Neural cell (in vitro differentiated cells): Measurements from ENCODE around the gene EYA4. TPM values are rescaled to one million over a fixed set of nuclear protein-coding genes. Genes with fewer than 3 reads are reported as not detected.

Experiments
- H2AFZ ChIP-seq: fragments of 200-600, 300-800 bp; sonication (generic), shearing (Covaris generic); 2 replicates; pipeline ENCODE4 v1.6.0; 2014; ENCODE audit warnings: low read depth, mild to moderate bottlenecking, antibody characterized with exemption, low read length, moderate library complexity
- H3F3A ChIP-seq: fragments of 200-600 bp; shearing (Covaris generic); 2 replicates; pipeline ENCODE4 v1.6.1; 2016; ENCODE audit warnings: mild to moderate bottlenecking, moderate library complexity, mixed read lengths, antibody characterized with exemption, low read length; ENCODE audit not compliant: insufficient read depth, poor library complexity, severe bottlenecking
- H3K27ac ChIP-seq: fragments of 200-600, 300-800 bp; sonication (generic), shearing (Covaris generic); 2 replicates; pipeline ENCODE4 v1.5.1; 2014; ENCODE audit warnings: mild to moderate bottlenecking, low read length, moderate library complexity
- H3K27me3 ChIP-seq: fragments of 300-800, 200-600 bp; sonication (generic), shearing (Covaris generic); 2 replicates; pipeline ENCODE4 v1.6.0; 2014; ENCODE audit warnings: mild to moderate bottlenecking, low read depth, low read length, moderate library complexity; ENCODE audit not compliant: insufficient read depth
- H3K36me3 ChIP-seq: fragments of 300-800, 200-600 bp; sonication (generic), shearing (Covaris generic); 2 replicates; pipeline ENCODE4 v1.5.1; 2014; ENCODE audit warnings: mild to moderate bottlenecking, antibody characterized with exemption, low read length, moderate library complexity; ENCODE audit not compliant: insufficient read depth
- H3K4me2 ChIP-seq: fragments of 300-800, 200-600 bp; sonication (generic), shearing (Covaris generic); 2 replicates; pipeline ENCODE4 v1.6.0; 2014; ENCODE audit warnings: mild to moderate bottlenecking, low read length
- H3K4me3 ChIP-seq: fragments of 300-800, 200-600 bp; sonication (generic), shearing (Covaris generic); 2 replicates; pipeline ENCODE4 v1.5.1; 2014; ENCODE audit warnings: mild to moderate bottlenecking, low read length, moderate library complexity
- H3K79me2 ChIP-seq: fragments of 200-600 bp; shearing (Covaris generic); replicated peaks from 2 replicates; pipeline ENCODE4 v1.6.0; 2014; ENCODE audit warnings: mild to moderate bottlenecking, low read length, moderate library complexity; ENCODE audit not compliant: insufficient read depth
- H3K9ac ChIP-seq: fragments of 300-800, 200-600 bp; sonication (generic), shearing (Covaris generic); 2 replicates; pipeline ENCODE4 v1.6.1; 2016; ENCODE audit warnings: mild to moderate bottlenecking, low read length, mixed read lengths
- H3K9me2 ChIP-seq: fragments of 200-600 bp; shearing (Covaris generic); 2 replicates; pipeline ENCODE4 v1.6.1; 2016; ENCODE audit warnings: mild to moderate bottlenecking, low read length, mixed read lengths; ENCODE audit not compliant: insufficient read depth
- H3K9me3 ChIP-seq: fragments of 200-600, 300-800 bp; sonication (generic), shearing (Covaris generic); 2 replicates; pipeline ENCODE4 v1.6.1; 2016; ENCODE audit warnings: mild to moderate bottlenecking, mixed run types, low read length, moderate library complexity, mixed read lengths
- H4K20me1 ChIP-seq: fragments of 200-600 bp; shearing (Covaris generic); 2 replicates; pipeline ENCODE4 v1.6.1; 2016; ENCODE audit warnings: mild to moderate bottlenecking, mixed run types; ENCODE audit not compliant: insufficient read depth
- EP300 ChIP-seq: fragments of 450-650 bp; conservative IDR thresholded peaks from 2 replicates; pipeline ENCODE4 v1.6.1; 2014; ENCODE audit warnings: antibody characterized with exemption, mild to moderate bottlenecking, moderate library complexity; ENCODE audit not compliant: poor library complexity, severe bottlenecking
- EZH2 ChIP-seq: fragments of 200-600, 300-800 bp; shearing (Covaris generic), sonication (generic); IDR thresholded peaks from 2 replicates; pipeline ENCODE4 v1.6.1; 2014; ENCODE audit warnings: antibody characterized with exemption, low read length, borderline replicate concordance, mild to moderate bottlenecking; ENCODE audit not compliant: insufficient read depth, poor library complexity, severe bottlenecking
- MXI1 ChIP-seq: fragments of 450-650 bp; conservative IDR thresholded peaks from 2 replicates; pipeline ENCODE4 v1.6.1; 2014; ENCODE audit warnings: antibody characterized with exemption, mild to moderate bottlenecking; ENCODE audit not compliant: poor library complexity, severe bottlenecking
- POLR2AphosphoS5 ChIP-seq: IDR thresholded peaks from 2 replicates; pipeline ENCODE4 v1.6.1; 2012
- RAD21 ChIP-seq: fragments of 450-650 bp; conservative IDR thresholded peaks from 2 replicates; pipeline ENCODE4 v1.6.1; 2014; ENCODE audit warnings: antibody characterized with exemption, mild to moderate bottlenecking, moderate library complexity
- REST ChIP-seq: IDR thresholded peaks from 2 replicates; pipeline ENCODE4 v1.6.1; 2012; ENCODE audit warnings: borderline replicate concordance
- SMC3 ChIP-seq: fragments of 450-650 bp; conservative IDR thresholded peaks from 2 replicates; pipeline ENCODE4 v1.6.1; 2014; ENCODE audit warnings: antibody characterized with exemption, mild to moderate bottlenecking, moderate library complexity; ENCODE audit not compliant: poor library complexity
- TAF1 ChIP-seq: IDR thresholded peaks from 2 replicates; pipeline ENCODE4 v1.6.1; 2012; ENCODE audit warnings: low read depth
- polyA plus RNA-seq: library from polyadenylated mRNA; depleted of rRNA; stranded (reverse); fragments of >200 nt; gene quantifications from 2 replicates; pipeline ENCODE4 v1.2.3, GENCODE V29; 2014
- TF ChIP-seq, protein P1 (sequence below): fragments of 450-650 bp; IDR thresholded peaks from 2 replicates; pipeline ENCODE4 v1.5.1; 2014; ENCODE audit warnings: antibody characterized with exemption, mild to moderate bottlenecking, moderate library complexity; ENCODE audit not compliant: poor library complexity, severe bottlenecking

The EYA4 gene
- polyA plus RNA-seq, 1 donor from 2014 or later = 2.6 TPM

DNA sequence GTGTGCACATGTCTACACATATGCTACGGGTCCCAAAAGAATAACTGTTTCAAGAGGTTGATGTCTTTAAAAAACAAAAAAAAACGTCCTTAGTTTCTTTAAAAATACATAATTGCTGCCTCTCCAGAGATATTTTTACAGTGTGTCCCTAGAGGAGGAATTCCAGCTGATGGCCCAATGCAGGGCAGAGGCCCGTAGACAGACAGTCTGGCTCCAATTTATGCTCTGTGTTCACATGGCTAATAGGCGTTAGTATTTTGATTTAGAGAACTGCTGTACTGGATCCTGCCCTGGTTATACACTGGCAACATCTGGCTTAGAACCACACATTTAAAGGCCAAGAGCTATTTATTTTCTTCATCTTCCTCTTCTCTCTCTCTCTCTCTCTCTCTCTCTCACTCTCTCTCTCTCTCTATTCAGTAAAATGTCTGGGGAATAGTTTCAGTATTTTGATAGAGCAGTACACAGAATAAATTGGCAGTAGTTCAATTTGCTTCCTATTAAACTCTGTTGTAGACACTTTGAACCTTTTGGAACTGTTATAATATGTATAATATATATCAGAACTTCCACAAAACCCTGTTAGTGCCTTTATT lies 260.6 kb downstream of the EYA4 start:
- Histone ChIP-seq H3K27ac (no peak overlapping the region), H3K4me2 (no peak overlapping the region)
- TF ChIP-seq EZH2 (no peak), POLR2AphosphoS5 (no peak), EP300 (no peak), REST (no peak), TAF1 (no peak), RAD21 (no peak), MXI1 (no peak), SMC3 (no peak)
- TF ChIP-seq, protein P1, sequence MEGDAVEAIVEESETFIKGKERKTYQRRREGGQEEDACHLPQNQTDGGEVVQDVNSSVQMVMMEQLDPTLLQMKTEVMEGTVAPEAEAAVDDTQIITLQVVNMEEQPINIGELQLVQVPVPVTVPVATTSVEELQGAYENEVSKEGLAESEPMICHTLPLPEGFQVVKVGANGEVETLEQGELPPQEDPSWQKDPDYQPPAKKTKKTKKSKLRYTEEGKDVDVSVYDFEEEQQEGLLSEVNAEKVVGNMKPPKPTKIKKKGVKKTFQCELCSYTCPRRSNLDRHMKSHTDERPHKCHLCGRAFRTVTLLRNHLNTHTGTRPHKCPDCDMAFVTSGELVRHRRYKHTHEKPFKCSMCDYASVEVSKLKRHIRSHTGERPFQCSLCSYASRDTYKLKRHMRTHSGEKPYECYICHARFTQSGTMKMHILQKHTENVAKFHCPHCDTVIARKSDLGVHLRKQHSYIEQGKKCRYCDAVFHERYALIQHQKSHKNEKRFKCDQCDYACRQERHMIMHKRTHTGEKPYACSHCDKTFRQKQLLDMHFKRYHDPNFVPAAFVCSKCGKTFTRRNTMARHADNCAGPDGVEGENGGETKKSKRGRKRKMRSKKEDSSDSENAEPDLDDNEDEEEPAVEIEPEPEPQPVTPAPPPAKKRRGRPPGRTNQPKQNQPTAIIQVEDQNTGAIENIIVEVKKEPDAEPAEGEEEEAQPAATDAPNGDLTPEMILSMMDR = no peak

GRCh38 chr6:133502441-133503335 lies 261.5 kb downstream of the EYA4 start:
- H3K4me3 ChIP-seq = no peak overlapping the region
- no peak overlapping the region for H3K4me2 ChIP-seq
- no peaks in the 10 kb centered on the region for H3K79me2 ChIP-seq
- H2AFZ ChIP-seq = no peak overlapping the region
- TF ChIP-seq SMC3 = no peak
- no peak for TF ChIP-seq EZH2
- no peak for TF ChIP-seq TAF1
- no peak for TF ChIP-seq RAD21
- TF ChIP-seq, protein P1 = no peak
- TF ChIP-seq REST = no peak
- no peak for TF ChIP-seq POLR2AphosphoS5
- no peak for TF ChIP-seq EP300
- no peak for TF ChIP-seq MXI1
- H3K9ac ChIP-seq = no peak overlapping the region
- no peaks in the 10 kb centered on the region for H4K20me1 ChIP-seq
- H3K36me3 ChIP-seq = no peaks in the 10 kb centered on the region
- H3F3A ChIP-seq = no peaks in the 10 kb centered on the region
- no peaks in the 10 kb centered on the region for H3K9me3 ChIP-seq
- no peaks in the 10 kb centered on the region for H3K27me3 ChIP-seq
- no peak overlapping the region for H3K27ac ChIP-seq
- H3K9me2 ChIP-seq = no peaks in the 10 kb centered on the region

More for the DNA sequence above, 260.6 kb downstream of the EYA4 start:
- Histone ChIP-seq H3K79me2 (no peaks in the 10 kb centered on the region), H3K9me3 (no peaks in the 10 kb centered on the region), H3K9me2 (no peaks in the 10 kb centered on the region), H4K20me1 (no peaks in the 10 kb centered on the region), H3K27me3 (no peaks in the 10 kb centered on the region), H3K9ac (no peak overlapping the region), H3K36me3 (no peaks in the 10 kb centered on the region), H3K4me3 (no peak overlapping the region), H2AFZ (no peak overlapping the region), H3F3A (no peaks in the 10 kb centered on the region)
